Posterior cingulate gyrus (tissue), 11 donors: ENCODE results near the gene FBXL17.

Experiments used
- DNase-seq, 10 donors: peaks; one replicate each; pipeline versions ENCODE4 v3.0.0 to v3.0.0-alpha.2; 2020 to 2021; ENCODE audit warnings: mixed read lengths in 3 of 10
- intact Hi-C: fragments of 100-400 bp; cut with DNase I; formaldehyde crosslinking; loops from one replicate; pipeline ENCODE4 v1.15.1; 2023

FBXL17 gene

DNA sequence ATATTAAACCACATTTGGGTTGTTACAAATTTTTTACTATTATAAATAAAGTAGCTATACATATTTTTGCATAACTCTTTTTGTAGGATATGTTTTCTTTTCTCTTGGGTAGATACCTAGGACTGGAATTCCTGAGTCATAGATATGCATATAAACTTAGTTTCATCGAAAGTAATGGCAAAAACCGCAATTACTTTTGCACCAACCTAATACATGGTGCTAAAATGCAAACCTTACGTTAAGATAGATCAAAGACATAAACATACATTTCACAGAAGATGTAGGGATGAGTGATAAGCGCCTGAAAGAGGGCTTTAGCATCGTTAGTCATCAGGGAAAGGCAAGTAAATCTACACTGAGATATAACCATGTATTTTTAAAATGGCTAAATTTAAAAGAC is 532.8 kb downstream of the FBXL17 start:
- intact Hi-C loops: no loop called here
- DNase-seq: no peak

DNA sequence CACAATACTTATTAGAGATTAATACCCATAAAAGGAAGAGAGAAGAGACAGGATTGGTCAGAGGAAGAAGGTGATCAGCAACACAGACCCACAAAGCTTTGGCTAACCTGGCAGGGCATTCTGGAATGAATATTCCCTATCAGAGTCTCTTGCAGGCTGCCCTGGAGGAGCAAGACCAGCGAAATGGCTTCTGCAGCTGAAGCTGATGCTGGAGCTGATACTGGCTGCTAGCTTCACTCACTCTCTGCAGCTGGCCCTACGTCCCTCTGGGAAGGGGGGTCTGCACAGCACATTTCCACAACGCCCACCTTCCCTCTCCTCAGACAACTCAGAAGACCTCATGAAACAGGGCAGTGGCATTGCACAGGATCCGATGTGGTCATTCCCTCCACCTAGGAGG is 541.3 kb downstream of the FBXL17 start:
- intact Hi-C loops: no loop called here

DNA sequence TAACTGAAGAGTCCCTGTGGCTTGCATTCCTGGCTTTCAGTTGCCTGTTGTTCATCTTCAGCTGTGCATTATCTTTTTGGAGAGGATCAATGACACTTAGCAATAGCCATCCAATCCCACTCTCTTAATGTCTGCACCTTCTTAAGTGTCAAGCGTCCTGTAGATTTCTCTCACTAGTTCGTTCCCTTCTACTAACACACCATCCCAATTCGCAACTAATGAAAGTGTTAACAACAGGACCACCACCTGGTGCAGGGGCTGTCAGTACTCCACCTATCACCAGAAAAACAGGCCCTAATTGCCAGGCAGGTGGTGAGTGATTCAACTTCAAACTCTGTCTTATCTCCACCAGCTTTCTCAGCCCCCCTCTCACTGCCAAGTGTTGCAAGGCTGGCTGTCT is 541.7 kb downstream of the FBXL17 start:
- intact Hi-C loops: no loop called here
- DNase-seq: no peak

More for the DNA sequence above, 541.3 kb downstream of the FBXL17 start:
- DNase-seq: no peak

DNA sequence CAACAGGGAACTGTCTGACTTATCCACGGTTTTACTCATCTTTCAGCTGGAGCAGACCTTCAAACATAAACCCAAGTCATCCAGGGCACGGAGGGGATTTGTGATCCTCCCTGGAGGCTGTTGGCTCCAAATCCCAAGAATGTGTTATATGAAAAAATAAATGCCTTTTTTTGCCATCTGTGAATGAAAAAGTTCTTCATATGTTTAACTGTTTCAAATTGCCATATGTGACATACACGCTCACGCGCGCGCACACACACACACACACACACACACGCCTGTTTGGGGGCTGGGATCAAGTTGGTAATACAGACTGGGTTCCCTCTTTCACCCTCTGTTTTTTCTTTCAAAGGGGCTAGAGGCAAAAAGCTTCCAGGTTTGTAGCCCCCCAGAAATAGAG is 546.8 kb downstream of the FBXL17 start:
- intact Hi-C loops: no loop called here
- DNase-seq: no peak

DNA sequence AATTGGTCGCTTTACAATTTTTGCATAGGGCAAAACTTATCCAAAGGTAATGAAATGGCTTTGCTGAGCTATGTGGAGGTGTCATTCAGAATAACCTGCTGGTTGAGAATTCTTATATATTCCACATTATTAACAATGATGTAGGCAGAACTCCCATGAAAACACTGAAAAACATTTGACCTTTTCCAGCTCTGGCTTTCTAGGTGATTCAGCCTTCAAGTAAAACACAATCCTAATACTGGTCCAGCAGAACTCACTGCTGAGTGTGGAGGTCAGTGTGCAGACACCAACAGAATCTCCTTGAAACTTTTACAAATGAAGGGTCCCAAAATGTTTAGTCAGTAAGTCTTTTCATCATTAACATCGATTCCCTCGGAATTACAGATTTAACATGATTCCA is 549.2 kb downstream of the FBXL17 start:
- no peak for DNase-seq
- intact Hi-C loops: no loop called here

DNA sequence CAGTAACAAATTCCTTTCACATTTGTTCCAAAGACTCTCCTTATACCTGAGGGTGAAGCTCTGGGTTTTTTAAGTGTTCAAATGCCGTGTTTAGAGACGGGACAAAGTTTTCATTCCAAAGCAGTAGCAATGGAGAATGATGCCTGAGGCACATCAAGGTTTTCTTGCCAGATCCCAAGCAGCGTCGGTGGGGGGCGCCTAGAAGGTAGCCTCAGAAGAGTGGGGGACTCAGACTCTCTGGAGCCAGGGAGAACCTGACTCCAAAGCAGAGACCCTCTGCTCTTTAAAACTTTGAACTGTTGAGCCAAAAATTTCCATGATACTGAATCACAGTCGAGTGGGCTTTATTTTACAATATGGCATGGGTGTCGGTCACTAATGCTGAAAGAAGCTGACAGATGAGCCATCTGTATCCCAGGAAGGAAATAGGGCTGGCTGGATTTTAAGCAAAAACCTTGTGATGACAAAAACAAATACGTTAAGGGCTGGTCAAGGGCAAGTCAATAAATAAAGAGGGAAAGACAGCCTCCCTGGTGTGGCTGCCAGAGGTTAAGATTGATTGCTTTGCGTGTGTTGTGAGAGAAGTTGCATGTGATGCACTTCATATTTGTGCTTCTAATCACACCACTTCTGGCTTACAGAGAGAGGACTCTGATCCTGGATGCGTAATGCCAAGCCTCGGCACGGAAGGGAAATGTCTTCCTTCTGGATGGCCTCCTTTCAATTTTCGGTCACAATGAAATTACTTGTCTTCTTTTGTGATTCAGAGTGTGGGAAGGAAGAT is 550.1 kb downstream of the FBXL17 start:
- intact Hi-C loops: no loop called here
- DNase-seq: no peak

DNA sequence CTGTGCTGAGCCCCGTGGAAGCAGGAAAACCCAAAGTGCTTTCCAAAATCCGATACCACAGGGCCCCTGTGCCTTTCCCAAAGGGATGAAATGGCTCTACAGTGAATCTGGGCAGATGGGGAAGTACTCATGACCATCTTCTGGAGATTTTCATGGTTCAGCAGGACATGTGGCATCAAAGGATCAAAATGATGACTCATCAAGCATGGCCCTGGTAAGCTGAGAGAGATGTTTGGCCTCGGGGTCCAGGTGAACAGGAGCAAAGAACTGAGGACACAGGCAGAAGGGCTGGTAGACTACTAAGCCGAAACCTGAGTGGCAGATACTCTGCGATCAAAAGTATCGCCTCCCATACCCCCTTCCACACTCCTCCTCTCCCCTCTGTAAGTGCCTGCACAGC is 551.1 kb downstream of the FBXL17 start:
- no peak for DNase-seq
- intact Hi-C loops: no loop called here

DNA sequence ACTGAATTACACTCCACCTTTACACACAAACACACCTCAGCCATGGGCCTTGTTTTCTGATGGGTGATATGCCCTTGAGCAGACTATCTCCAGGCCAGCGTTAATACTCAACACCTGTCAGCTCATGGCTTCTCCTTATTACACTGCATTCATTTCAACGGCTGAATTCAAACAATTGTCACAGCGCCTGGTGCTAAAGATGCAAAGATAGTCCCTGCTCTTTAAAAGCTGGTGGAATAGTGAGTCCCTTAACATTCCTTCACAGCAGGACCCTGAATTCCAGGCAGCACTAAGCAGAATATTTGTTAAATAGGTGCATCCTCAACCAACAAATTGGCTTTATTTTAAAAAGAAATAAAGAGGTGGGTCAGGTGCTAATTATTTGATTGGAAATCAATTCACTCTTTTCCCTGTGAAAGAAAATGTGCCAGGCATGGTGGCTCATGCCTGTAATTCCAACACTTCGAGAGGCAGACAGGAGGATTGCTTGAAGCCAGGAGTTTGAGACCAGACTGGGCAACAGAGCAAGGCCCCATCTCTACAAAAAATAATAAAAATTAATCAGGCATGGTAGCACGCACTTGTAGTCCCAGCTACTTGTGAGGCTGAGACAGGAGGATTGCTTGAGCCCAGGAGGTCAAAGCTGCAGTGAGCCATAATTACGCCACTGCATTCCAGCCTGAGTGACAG is 555.4 kb downstream of the FBXL17 start:
- no peak for DNase-seq
- intact Hi-C loops: no loop called here

DNA sequence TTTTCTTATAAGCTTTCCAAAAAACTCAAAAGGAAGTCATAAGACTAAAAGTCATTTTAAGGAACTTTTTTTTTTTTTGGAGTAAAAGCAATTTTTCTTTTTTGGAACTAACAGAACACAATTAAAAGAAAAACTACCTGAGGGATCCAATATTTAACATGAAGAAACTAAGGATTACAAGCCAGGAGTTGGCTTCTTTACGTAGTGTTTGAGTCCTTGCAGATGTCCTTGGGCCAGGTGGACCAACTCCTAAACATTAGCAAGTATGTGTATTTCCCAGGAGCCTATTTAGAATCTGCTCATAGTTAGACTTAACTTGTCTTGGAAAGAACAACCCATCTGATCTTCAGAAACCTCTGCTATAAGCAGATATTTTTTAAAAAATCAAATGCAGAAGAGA is 557.1 kb downstream of the FBXL17 start:
- DNase-seq: no peak
- intact Hi-C loops: no loop called here

DNA sequence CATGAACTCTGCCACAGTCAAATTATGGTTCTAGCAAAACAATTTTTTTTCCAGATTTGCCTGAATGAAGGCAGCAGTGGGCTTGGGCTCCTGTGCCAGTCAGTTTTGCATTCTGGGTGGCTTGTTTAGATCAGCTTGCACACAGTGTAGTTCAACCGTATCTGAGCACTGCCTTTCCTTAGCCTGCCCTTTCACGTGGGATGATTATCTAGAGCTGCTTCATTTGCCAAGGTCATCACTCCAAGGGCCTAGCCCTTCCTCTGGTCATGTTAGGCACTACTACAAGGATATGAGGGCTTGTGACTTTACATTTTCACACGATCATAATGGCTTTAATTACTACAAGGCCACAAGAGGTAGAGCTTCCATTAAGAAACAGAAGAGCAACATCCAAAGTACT is 560.6 kb downstream of the FBXL17 start:
- no peak for DNase-seq
- intact Hi-C loops: no loop called here

DNA sequence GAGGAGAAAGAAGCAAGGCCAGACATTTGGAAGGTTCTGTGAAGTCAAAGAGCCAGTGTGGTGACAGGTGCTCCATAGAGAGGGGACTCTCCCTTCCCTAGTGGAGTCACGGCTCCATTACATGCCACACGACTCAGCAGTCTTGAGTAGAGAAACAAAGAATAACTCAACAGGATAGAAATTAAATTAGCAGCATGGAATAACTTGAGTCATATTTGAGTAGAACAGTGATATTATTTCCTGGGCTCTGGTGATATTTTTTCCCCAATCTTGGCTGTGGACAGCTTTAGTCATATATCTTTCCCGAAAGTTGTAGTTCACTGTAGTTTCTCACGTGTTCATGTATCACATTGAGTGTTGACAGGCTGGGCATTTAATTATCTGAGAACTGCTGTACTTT is 561.5 kb downstream of the FBXL17 start:
- intact Hi-C loops: no loop called here
- DNase-seq: no peak

DNA sequence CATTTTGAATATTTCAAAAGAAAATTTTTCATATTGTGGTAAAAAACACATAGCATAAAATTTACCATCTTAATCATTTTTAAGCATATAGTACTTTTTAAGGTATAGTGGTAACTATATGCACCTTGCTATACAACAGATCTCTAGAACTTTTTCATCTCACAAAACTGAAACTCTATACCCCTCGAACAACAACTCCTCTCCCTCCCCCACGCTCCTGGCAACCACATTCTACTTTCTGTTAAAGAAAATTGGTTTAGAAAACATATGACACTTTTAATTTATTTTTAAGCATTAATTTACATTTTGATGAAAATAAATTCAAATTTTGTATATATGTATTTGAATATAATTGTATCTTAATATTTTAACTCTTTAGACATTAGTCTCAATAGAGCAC is 563.9 kb downstream of the FBXL17 start:
- DNase-seq: no peak
- intact Hi-C loops: no loop called here

DNA sequence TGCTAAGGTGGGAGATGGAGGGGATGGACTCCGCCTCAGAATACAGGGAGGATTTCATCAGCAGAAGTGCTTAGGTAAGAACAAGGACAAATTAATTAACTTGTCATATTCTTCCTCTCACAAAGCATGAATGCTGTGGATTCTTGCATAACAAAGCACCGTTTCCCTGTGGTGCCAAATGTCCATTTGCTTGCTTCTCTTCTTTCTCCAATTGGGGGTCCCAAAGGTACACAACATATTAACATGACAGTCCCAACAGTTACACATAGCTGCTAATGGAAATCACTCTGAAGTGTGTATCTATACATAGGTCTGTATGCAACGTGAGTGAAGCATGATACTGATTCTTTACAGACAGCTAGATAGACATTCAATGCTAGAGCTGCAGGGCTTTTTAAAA is 564.5 kb downstream of the FBXL17 start:
- DNase-seq: no peak
- intact Hi-C loops: no loop called here

DNA sequence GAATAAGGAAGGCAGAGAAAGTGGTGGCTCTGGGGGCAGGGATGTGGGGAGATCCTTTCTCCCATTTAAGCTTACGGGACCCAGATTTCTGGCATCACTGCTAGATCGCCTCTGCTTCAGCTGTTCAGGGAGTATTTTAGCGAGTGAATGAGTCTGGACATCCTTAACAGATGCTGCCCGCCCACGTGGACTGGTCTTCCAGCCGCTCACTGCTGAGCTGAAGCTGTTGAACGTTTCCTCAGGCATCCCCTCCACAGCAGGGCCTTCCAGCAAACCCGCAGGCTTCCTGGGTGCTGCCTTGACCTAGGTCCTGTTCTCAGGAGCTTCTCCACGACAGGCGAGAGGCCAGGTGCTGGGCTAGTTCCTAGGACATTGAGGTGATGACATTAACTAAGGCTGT is 566.8 kb downstream of the FBXL17 start:
- intact Hi-C loops: no loop called here
- peak in 8 of 10 donors; percentile 43 to 91 (median 62) for DNase-seq

DNA sequence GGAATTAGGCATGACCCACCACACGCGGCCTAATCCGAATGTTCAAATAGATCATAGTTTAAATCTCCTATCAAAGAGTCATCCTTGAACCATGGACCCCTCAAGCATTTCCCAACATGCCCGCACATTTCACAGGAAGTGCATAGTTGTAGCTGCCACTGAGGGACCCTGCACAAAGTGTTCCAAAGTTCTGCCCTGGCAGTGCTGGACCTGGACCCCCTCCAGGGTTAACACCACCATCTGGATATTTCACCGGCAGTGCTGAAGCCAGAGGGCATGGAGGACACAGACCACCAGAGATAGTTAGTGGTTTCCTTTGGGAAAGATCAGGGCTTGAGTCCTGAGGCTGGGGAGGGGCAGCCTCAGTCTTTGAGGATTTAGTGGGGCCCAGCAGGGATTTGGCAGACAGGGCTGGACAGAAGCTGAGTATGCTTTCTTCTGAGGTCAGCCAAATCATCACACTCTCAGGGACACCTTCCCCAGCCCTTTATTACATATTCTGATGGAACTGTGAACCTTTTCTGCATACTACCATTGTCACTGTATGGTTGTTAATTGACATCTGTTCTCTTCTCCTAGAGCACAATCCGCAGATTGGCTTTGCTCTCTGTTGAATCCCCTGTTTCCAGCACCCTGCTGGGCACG is 567.6 kb downstream of the FBXL17 start:
- intact Hi-C loops: no loop called here
- no peak for DNase-seq

DNA sequence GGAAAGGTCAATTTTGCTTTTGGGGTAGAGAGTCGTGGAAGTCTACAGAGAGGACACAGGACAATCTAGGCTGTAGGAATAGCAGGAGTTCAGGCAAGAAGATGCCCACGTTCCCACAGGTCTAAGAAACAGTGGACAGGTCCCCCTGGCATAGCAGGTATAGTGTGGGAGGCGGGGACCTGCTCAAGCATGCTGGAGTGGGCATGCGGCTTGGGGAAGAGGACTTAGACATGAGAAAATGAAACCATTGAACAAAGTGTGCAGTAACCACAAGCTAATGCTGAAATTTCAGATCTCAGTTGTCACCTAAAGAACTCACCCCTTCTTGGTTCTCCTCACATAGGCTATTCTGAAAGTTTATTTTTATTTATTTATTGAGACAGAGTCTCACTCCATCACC is 568.3 kb downstream of the FBXL17 start:
- DNase-seq: peak in 1 of 10 donors; percentile 50
- intact Hi-C loops: no loop called here

DNA sequence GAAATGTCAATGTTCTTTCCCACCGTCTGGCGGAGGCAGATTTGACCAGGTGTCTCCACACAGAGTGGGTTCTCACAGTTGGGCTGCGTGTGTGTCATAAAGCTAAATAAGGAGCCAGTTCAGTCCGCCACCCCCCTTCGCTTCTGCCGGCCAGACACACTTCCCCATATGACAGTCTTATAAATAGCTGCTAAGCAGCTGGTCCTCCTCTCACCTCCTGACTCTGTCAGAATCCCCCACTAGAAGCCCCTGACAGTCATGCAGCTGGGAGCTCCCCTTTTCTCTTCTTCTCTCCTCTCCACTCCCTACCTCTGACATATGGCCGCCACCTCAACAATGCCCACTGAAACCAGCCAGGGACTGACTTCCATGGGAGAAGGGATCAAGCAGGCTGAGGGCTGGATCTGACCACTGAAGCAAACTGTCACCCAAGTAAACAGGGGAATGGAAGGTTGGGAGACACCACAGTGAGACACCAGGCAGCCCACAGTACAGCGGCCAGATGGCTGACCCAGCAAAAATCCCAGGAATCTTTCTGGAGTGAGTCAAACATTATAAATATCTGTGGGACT is 569.2 kb downstream of the FBXL17 start:
- intact Hi-C loops: no loop called here
- peak in 5 of 10 donors; percentile 12 to 81 (median 44) for DNase-seq

DNA sequence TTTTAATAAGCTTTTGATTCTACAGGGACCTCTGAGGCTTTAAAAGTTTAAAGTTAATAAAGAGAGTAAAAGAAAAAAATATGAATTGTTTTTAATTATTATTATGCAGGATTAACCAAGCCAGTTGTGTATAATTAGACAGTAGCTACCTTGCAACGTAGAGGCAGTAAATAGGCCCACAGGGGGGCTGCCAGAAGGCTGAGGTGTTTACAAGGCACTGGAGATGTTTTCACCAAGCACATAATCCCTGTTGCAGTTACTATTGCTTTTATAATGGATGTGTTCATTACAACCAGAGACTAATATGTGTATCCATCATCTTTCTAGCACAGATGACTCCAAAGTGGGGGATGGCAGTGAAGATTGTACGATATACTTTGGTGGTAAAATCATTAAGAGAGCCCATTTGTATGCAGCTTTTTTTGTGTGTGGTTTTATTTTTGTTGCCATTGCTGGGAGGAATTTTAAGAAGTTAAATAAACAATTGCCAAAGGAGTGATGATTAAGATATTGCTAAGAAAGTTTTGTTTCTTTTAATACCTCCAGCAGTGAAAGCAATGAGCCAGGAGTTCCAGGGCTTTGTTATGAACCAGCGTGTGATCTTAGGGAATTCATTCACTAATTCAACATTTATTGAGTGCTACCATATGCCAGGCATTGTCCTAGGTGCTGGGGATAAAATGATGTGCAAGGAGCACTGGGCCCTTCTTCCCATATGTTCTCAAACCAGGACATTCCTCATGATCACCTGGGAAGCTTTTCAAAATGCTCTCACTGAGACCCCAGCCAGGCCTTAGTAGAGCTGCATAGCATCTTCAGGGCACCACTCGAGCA is 572.5 kb downstream of the FBXL17 start:
- DNase-seq: no peak
- intact Hi-C loops: no loop called here
